NCI-H1048 (cell line): Measurements from ENCODE around the gene RERG.

Experiments
- DNase-seq: peaks from one replicate; lab custom pipeline; 2025; lab: John Stamatoyannopoulos, UW

The RERG gene

DNA sequence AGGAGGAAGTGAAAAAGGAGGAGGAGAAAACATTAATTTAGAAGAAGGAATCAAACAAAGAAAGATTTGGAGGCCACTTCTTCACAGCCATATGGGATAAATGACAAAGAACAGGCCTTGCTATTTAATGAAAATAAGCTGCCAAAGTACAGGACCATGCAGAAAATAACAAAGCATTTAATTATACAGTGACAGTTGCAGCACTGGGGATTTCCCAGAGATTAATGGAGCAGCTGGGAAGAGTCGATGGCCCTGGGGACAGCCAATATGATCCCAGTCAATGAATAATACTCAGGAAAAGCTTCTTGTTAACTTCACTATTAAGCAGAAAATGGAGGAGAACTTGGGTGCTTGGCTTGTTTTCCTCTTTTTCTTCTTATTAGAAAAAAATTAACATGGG, 34.6 kb downstream of the RERG start:
- DNase-seq, result no peak

DNA sequence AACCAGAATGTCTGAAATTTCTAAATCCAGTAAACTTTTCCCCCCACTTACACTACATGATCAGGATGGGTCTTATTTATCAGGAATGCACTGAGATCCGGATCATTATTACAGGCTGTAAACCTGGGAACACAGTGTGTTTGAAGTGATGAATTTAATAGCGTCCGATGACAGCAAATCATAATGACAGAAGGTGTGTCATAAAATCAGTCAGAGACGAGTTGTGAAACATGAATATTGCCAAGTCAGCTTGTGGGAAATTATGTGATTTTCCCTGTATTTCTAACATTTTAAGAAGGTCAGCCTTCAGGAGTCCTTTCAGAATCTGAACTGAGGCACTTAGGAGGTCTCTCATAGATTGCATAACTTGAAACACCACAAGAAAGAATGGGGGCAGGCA, 36.7 kb downstream of the RERG start:
- no peak for DNase-seq

DNA sequence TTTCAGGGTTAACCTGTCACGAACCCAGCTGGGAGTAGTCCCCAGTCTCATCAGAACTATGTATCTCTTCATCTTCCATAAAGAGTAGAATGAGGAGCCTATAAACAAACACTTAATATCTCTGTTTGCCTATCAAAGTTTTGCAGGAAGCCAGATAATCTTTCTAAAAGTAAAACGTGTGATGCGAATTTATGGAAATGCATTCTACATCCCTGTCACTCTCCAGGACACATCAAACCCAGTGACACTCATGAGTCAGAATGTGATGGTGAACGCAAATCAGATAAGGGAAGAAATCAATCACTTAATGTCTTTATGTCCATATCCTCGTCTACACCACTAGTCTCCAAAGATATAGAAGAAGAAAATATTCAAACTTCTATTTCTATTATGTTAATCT, 37.4 kb downstream of the RERG start:
- DNase-seq, result no peak

DNA sequence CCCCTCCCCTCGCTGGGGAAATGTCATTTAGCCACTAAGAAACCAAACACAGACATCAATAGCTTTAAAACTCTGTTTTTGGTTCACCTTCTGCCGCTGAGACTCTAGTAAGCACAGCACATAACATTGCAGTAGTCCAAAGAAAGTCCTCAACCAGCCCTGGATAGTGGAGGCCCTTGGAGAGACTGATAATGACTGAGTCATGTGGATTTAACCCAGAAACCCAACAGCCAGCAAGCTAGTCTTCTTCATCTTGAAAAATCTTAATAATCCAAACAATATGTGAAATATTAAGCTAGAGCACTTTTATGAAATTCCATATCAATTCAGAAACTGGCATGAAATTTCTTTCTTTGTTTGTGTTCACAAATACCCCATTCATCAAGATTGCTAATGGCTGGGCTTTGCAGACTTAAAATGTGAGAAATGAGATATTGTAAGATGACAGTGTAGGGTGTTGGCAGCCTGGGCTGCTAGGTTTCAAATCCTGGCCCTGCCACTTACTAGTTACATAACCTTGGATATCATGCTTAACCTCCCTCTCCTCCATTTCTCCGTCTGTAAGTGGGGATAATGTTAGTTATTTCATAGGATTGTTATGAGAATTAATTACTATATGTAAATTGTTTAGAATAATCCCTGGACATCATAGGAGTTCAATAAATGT, 40.1 kb downstream of the RERG start:
- DNase-seq, result no peak

DNA sequence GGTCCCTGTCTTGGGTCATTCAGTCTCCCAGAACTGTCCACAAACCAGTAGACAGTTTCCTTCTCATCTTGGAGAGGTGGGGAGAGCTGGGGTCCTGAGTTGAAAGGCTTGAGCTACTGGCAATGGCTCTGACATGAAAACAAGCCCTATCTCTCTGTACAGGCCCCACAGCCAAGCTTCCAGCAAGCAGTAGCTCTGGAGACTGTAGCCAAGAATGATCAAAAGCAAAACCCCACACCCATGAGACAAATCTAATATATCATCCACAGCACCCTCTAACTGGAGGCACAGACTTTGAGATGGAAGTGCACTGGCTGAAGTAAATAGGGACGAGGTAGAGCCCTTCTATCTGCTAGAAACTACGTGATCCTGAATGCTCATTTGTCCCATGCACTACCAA, 40.9 kb downstream of the RERG start:
- no peak for DNase-seq

DNA sequence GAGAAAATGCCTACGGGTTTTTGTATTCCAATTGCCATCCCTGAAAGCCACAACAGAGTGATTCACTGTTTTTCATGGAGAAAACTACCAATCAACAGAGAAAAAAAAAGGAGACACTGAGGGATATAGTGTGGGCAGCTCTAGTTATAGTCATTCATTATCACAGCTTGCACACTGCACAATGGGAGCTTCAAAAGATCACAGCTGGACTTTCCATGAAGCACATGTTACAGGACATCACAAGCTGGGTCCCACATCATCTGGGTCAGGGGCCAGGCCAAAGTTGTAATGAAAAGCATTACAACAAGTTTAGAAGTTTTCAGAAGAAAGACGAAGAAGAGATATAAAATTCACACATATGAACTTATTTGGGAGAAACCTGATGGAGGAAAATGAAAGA, 41.5 kb downstream of the RERG start:
- DNase-seq, result no peak

DNA sequence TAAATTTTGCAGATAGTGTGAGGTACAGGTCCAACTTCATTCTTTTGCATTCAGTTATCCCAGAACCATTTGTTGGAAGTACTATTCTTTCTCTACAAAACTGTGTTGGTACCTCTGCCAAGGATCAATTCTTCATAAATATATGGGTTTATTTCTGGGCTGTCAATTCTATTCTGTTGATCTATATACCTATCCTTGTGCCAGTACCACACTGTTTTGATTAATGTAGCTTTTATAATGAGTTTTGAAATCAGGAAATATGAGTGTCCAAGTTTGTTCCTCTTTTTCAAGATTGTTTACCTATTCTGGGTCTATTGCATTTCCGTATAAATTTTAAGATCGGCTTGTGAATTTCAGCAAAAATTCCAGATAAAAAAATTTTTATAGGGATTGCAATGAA, 48.1 kb downstream of the RERG start:
- DNase-seq, result no peak

DNA sequence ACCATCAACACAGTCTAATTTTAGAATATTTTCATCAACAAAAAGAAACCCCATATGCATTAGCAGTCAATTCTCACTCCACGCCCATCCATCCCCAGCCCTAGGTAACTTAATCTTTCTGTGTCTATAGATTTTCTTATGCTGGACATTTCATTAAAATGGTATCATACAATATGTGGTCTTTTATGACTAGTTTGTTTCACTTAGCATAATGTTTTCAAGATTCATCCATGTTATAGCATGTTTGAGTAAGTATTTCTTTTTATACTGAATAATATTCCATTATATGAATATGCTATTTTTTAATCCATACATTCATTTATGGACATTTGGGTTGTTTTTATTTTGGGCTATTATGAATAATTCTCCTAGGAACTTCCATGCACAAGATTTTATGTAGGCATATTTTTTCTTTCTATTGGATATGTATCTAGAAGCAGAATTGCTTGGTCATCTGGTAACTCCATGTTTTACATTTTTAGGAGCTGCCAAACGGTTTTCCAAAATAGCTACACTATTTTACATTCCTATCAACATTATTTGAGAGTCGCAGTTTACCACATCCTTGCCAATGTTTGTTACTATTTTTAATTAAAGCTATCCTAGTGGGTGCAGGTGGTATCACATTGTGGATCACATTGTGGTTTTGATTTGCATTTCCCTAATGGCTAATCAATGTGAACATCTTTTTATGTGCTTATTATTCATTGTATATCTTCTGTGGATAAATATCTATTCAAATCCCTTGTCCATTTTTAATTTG, 49.0 kb downstream of the RERG start:
- no peak for DNase-seq

DNA sequence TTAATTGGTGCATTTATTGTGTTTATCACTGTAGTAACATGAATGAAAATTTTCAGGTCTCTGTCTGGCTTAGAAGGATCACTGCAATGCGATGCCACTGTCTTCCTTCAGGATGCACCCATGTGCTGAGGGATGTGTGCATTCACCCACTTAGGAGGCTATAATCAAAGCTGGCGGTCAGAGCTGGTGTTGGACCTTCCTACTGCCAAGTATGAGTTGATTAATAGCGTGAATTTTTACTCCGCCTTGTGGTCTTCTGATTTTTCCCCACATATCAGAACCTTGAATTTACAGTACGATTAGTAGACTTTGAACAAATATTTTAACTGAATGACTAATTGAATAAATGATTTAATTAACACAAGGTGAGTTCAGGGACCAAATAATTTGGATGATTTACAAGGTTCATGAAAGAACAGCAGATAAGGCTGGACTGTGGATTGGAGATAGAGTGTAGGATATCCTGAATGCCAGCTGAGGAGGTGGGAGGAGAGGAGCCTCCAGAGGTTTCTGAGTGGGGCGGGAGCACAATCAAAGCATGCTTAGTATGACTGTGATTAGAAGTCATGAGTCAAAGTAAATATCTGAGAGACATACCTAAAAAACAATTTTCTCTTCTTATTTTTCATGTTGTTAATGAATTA, 50.1 kb downstream of the RERG start:
- no peak for DNase-seq

DNA sequence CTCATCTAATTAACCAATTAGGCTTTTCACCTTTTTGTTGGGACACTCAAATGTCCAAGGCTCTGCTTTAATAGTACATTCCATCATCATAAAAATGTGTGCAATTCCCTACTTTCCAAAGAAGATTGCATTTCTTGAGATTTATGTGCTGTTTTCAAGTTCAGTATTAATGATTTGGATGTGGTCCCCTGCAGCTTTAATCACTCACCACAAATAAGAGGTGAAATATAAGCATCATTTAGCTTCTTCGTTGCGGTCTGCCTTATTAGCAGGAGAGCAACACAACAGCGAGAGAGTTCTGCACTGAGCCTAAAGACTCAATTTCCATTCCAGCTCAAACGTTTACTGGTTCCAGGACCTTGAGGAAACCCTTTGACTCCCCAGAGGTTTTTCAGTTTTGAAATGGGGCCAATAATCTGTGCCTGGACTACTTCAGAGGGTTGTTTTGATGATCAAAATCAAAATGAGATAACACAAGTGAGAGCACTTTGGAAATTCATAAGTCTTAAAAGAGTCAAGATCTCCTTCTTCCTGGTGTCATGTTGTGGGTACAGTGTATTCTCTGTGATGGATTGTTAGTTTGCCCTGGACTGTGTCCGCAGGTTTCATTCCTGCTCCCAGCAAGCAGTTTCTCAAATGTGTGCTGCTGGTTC, 53.1 kb downstream of the RERG start:
- no peak for DNase-seq

DNA sequence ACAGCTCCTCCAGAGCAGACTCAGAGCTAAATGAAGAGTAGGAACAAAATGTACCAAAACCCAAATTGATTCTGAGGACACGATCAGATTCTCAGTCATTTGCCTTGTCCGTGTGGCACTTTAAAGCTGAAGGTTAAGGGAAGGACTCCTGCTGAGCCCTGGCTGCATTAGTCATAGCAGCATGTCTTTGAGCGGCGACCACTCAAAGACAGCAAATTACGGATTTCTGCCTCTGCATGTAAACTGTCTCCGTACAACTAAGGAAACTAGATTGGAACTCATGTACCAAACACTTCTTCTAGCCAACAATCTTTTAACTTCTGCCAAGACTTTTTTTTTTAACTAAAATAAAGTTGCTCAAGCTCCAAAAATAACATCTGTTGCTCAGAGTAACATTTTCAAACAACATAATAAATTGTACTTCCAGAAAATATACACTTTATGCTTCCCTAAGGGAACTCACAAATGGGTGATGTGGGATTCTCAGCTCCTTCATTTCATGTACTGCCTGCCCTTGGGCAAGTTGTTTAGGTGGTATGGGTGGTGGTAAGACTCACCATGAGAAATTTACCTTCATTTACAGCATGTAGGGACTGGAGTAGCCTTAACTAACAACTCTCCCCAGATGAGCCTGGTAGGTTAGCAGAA, 56.1 kb downstream of the RERG start:
- no peak for DNase-seq

DNA sequence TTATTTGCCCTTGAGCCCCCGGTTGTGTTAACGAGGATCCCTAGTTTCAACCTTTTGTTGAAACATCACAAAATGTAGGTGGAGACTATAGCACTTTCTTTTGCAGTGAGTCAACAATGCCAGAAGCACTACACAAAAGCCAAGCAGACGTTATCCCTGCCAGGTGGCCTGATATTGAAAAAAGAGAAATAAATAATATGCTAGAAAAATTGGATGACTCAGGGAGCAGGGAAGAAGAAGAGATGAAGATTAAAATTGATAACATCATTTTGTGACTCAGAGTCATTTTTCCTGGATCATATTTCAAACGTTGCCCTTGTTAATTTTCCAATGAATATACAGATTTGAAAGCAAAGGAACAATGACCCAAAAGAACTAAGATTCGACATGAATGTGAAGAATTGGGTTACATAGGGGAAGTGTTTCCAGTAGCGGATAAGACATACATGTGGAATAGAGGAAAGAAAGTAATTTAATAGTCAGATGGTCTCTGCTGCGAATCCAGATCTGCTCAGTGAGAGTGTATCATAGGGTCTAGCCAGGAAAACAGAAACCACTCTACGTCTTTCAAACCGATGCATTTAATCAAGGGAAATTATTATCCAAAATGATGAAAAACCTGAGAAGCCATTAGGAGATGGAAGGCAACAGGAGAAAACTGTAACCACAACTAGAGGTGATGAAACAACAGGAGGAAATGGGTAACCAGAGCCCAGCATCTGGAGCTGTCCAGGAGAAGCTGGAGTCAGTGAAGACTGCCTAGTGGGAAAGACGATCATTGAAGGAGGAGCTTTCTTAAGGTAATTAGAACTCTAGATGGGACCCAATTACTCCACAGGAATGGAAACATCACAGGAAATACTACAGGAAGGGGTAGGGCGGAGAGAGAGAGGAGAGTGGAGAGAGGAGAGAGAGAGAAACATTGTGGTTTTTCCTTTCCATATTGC, 57.9 kb downstream of the RERG start:
- DNase-seq, result no peak

DNA sequence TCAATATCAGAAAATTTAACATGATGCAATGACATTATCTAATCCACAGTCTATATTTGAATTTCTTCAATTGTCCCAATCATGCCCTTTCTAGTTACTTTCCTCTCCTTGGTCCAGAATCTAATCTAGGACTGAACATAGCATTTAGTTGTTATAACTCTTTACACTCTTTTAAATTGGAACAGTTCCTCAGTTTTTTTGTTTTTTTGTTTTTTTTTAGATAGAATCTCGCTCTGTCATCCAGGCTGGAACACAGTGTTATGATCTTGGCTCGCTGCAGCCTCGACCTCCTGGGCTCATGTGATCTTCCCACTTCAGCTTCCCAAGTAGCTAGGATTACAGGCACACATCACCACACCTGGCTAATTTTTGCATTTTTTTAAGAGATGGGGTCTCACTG, 63.1 kb downstream of the RERG start:
- DNase-seq, result no peak

DNA sequence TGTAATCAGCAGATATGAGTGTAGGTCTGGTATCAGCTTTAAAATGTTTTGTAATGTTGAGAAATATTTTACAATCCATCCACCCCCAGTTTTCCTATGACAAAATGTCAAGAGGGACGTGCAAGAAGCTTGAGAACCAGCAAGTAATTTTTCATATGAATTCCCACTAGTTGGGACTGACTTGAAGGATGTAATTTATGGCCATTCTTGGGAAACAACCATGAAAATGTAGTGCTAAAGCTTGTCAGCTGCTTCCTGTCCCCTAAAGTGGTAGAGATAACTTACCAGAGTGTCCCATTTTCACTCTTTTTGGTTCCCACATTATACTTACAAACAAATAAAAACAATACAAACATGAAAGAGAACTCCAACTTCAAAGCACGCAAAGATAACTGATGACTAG, 63.9 kb downstream of the RERG start:
- DNase-seq, result no peak

DNA sequence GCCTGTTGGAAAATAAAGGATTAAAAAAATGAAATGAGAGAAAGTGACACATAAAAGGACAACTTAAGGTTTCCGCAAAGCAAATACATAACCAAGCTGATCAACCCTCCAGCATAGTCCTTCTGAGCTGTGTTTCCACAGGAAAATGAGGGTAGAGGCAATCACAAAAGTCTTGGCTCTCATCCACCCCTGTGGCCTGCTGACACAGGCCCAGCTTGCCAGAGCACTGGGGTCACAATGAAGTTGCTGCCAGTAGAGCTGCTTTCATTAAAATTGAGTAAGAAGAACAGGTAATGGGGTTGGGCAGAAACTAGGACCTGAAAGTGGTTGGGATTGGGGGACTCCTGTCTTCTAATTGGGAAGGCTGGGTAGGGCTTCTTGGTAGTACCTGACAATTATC, 65.9 kb downstream of the RERG start:
- no peak for DNase-seq

DNA sequence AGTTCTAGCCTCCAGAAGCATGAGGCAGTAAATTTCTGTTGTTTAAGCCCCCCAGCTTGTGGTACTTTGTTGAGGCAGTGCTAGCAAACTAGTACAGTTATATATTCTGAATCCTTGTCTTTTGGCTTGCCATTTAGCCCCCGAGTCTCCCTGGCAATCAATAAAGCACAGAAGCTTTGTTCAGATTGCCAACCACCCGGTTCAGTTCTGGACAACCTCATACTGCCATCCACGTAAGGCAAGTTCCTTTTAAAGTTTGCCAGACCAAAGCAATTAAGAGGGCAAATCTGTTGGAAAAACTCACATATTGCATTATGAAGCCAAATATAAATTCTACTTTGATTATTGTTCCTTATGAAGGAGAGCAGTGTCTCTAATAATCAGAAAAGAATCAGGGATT, 67.1 kb downstream of the RERG start:
- DNase-seq, result no peak

DNA sequence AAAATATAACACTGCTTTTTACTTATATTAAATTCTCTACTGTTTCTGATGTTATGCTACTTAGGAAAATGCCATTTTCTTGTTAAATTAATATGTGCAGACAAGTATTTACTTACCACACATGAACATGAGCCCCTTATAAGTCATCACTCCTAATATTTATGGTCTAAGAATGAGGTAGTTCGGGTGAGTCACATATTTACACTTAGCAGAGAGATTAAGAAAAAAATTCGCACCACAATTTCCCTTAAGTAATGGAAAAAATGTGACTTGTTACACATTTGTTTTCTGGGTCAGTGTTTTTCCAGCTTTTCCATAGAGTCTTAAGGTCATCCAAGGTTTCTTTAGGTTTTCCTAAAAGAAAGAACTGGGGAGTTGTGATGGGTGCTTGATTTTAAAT, 68.3 kb downstream of the RERG start:
- no peak for DNase-seq

DNA sequence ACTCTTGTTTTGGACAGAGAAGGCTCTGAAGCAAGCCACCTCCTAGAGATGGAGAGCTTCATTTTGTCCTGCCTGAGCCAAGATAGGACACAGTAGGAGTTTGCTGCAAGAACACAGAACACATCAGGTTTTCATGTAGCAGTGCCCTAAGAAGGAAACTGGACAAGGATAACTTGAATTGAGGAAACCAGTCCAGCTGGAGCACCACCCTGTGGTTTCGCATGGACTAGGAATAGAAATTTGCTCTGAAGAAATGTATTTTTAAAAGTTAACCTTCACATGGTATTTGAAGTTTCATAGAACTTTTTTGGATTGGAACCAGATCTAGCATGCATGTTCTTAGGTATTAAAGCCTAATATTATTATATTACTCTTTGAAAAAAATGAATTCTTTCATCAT, 68.8 kb downstream of the RERG start:
- DNase-seq, result no peak

DNA sequence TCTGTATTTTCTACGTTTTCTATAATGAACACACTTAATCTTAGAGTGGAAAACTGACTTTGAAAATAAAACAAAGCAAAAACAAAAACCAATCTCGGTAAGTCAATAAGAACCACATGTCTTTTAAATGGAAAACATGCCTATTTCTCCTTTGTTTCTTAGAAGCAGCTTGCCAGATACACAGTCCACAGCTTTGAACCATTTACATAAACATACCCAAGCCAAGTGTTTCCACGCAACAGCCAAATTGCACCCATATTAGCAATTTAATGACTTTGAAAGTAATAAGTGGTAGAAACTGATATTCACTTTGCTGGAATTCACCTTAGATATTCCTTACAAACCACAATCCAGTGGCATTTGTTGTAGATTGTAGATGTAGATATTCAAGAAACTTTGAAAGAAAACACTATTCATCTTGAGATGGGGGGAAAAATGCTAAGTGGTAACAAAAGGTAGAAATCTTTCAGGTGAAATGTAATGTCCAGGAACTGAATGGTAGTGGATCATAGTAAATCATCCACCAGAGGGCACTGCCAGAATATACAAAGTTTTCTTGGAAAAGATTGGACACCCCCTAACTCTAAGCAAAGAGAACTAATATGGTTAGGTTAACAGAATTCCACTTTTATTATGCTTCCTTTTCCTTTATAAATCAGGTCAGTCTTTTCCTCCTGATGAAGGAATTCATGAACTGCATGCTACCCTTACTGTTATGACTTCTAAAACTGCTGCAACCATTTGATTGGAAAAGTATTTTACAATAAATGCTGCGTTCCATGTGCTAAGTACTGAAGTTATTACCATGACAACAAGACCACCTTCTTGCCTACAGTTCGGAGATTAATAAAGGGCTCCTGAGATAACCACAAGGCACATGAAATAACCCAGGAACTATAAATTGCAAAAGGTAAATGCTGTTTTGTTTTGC, 69.8 kb downstream of the RERG start:
- no peak for DNase-seq

DNA sequence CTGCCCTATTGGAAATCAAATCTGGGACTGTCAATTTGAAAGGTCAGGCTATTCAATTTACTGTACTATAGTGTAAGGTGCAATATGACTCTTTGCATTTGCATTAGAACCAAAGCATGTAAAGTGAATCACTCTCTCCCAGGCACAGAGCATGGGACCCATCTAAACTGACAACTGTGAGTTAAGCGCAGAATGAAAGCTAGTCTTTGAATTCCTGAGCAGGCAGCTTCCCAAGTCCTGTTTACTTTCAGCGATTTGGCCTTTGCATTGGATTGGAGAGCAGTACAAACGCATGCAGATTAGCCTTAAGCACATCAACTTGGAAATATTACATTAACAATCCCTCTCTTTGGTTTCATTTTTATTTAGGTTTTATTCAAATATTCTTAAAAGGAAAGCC, 74.6 kb downstream of the RERG start:
- no peak for DNase-seq
